Muscle layer of colon (tissue), 2 donors: ENCODE measurements around the gene ZNF567.
A peak's percentile ranks its signal among the peaks of the same experiment; 100 is the strongest.
"Not testable (repeated sequence)": the region's sequence is repeated elsewhere in the genome, so short reads cannot be mapped to it uniquely, and the experiment has no call there.

Source experiments
- H3K27ac ChIP-seq: one replicate; pipeline ENCODE4 v1.7.0; 2013; ENCODE audit warnings: low read depth, mild to moderate bottlenecking, low read length, moderate library complexity
- H3K27me3 ChIP-seq, 2 donors: one replicate each; pipeline ENCODE4 v1.7.0; 2013; ENCODE audit warnings: low read length in 2 of 2, mild to moderate bottlenecking in 2 of 2; ENCODE audit not compliant: insufficient read depth in 2 of 2, control insufficient read depth in 1 of 2
- H3K36me3 ChIP-seq: one replicate; pipeline ENCODE4 v1.7.0; 2013; ENCODE audit warnings: mild to moderate bottlenecking, low read length; ENCODE audit not compliant: insufficient read depth
- H3K4me1 ChIP-seq: one replicate; pipeline ENCODE4 v1.7.0; 2013; ENCODE audit warnings: mild to moderate bottlenecking, low read length; ENCODE audit not compliant: insufficient read depth
- H3K4me3 ChIP-seq, 2 donors: one replicate each; pipeline ENCODE4 v1.7.0; 2013; ENCODE audit warnings: low read length in 2 of 2, low read depth in 1 of 2, mild to moderate bottlenecking in 1 of 2, moderate library complexity in 1 of 2
- H3K9ac ChIP-seq: one replicate; pipeline ENCODE4 v1.7.0; 2013; ENCODE audit warnings: low read length
- H3K9me3 ChIP-seq: one replicate; pipeline ENCODE4 v1.7.0; 2013; ENCODE audit warnings: mild to moderate bottlenecking, low read length
- donor health status: abdominal sarcoma.
- donor health status: Adenocarcinoma of cecum.

ZNF567 gene

GRCh38 chr19:36688058-36688457 is 646 bp downstream of the ZNF567 start:
- Histone ChIP-seq H3K9ac (peak overlapping the region; percentile 74), H3K4me3 (peak overlapping the region; percentile 82 to 97), H3K9me3 (no peaks in the 10 kb centered on the region), H3K27ac (no peak overlapping the region), H3K36me3 (peaks cover 35% of the 10 kb centered on the region), H3K27me3 (no peaks in the 10 kb centered on the region), H3K4me1 (peaks cover 16% of the 10 kb centered on the region)

GRCh38 chr19:36707134-36707533 is 19.7 kb downstream of the ZNF567 start:
- no peak overlapping the region for H3K4me3 ChIP-seq
- H3K9ac ChIP-seq, result no peak overlapping the region
- peaks cover 46% of the 10 kb centered on the region for H3K9me3 ChIP-seq
- H3K4me1 ChIP-seq, result no peaks in the 10 kb centered on the region
- H3K27me3 ChIP-seq, result no peaks in the 10 kb centered on the region
- no peak overlapping the region for H3K27ac ChIP-seq
- peaks cover 10% of the 10 kb centered on the region for H3K36me3 ChIP-seq

- H3K9me3 ChIP-seq, result peaks cover 61% of the 10 kb centered on the region
- H3K4me1 ChIP-seq, result no peaks in the 10 kb centered on the region
- H3K9ac ChIP-seq, result no peak overlapping the region
- no peaks in the 10 kb centered on the region for H3K27me3 ChIP-seq
- H3K4me3 ChIP-seq, result no peak overlapping the region
- no peak overlapping the region for H3K27ac ChIP-seq
- peaks cover 33% of the 10 kb centered on the region for H3K36me3 ChIP-seq
Measured at GRCh38 chr19:36709423-36709822, 22.0 kb downstream of the ZNF567 start.

- no peaks in the 10 kb centered on the region for H3K27me3 ChIP-seq
- no peaks in the 10 kb centered on the region for H3K4me1 ChIP-seq
- no peak overlapping the region for H3K9ac ChIP-seq
- peaks cover 56% of the 10 kb centered on the region for H3K9me3 ChIP-seq
- H3K36me3 ChIP-seq, result peaks cover 48% of the 10 kb centered on the region
- H3K4me3 ChIP-seq, result peak overlapping the region; percentile 27 to 39
- H3K27ac ChIP-seq, result no peak overlapping the region
Measured at GRCh38 chr19:36719687-36720556, 32.5 kb downstream of the ZNF567 start.

GRCh38 chr19:36736166-36736565 is 48.8 kb downstream of the ZNF567 start:
- not testable (repeated sequence) for H3K4me1 ChIP-seq, H3K27ac ChIP-seq, H3K27me3 ChIP-seq, H3K9ac ChIP-seq, H3K4me3 ChIP-seq, H3K36me3 ChIP-seq
- peaks cover 49% of the 10 kb centered on the region for H3K9me3 ChIP-seq

- Histone ChIP-seq H3K27me3 (no peaks in the 10 kb centered on the region), H3K4me3 (no peak overlapping the region), H3K36me3 (peaks cover 32% of the 10 kb centered on the region), H3K9ac (no peak overlapping the region), H3K27ac (no peak overlapping the region), H3K4me1 (no peaks in the 10 kb centered on the region), H3K9me3 (peaks cover 61% of the 10 kb centered on the region)
Measured at GRCh38 chr19:36745870-36746269, 58.5 kb downstream of the ZNF567 start.

GRCh38 chr19:36747750-36748149 is 60.3 kb downstream of the ZNF567 start:
- Histone ChIP-seq H3K36me3 (peaks cover 32% of the 10 kb centered on the region), H3K9ac (no peak overlapping the region), H3K9me3 (peaks cover 75% of the 10 kb centered on the region), H3K27me3 (no peaks in the 10 kb centered on the region), H3K27ac (no peak overlapping the region), H3K4me3 (peak overlapping the region in 1 of 2 donors; percentile 3), H3K4me1 (no peaks in the 10 kb centered on the region)

GRCh38 chr19:36748431-36749275 is 61.2 kb downstream of the ZNF567 start:
- Histone ChIP-seq H3K4me1 (no peaks in the 10 kb centered on the region), H3K9me3 (peaks cover 72% of the 10 kb centered on the region), H3K27me3 (no peaks in the 10 kb centered on the region), H3K27ac (no peak overlapping the region), H3K9ac (no peak overlapping the region), H3K36me3 (peaks cover 32% of the 10 kb centered on the region), H3K4me3 (peak overlapping the region in 1 of 2 donors; percentile 26)

GRCh38 chr19:36749613-36750012 is 62.2 kb downstream of the ZNF567 start:
- H3K4me1 ChIP-seq, result not testable (repeated sequence)
- peak overlapping the region in 1 of 2 donors; percentile 26 for H3K4me3 ChIP-seq

GRCh38 chr19:36750066-36750691 is 62.8 kb downstream of the ZNF567 start:
- Histone ChIP-seq H3K27me3 (no peaks in the 10 kb centered on the region), H3K27ac (no peak overlapping the region), H3K9me3 (peaks cover 70% of the 10 kb centered on the region), H3K4me1 (no peaks in the 10 kb centered on the region), H3K36me3 (peaks cover 32% of the 10 kb centered on the region), H3K9ac (no peak overlapping the region), H3K4me3 (no peak overlapping the region)

More at GRCh38 chr19:36749613-36750012, 62.2 kb downstream of the ZNF567 start:
- not testable (repeated sequence) for H3K27ac ChIP-seq, H3K9ac ChIP-seq, H3K27me3 ChIP-seq
- Histone ChIP-seq H3K9me3 (peaks cover 70% of the 10 kb centered on the region), H3K36me3 (peaks cover 32% of the 10 kb centered on the region)
